Measurements from ENCODE around the gene PLEKHA7.
"Not testable (repeated sequence)": the region's sequence is repeated elsewhere in the genome, so short reads cannot be mapped to it uniquely, and the experiment has no call there.

The PLEKHA7 gene

DNA sequence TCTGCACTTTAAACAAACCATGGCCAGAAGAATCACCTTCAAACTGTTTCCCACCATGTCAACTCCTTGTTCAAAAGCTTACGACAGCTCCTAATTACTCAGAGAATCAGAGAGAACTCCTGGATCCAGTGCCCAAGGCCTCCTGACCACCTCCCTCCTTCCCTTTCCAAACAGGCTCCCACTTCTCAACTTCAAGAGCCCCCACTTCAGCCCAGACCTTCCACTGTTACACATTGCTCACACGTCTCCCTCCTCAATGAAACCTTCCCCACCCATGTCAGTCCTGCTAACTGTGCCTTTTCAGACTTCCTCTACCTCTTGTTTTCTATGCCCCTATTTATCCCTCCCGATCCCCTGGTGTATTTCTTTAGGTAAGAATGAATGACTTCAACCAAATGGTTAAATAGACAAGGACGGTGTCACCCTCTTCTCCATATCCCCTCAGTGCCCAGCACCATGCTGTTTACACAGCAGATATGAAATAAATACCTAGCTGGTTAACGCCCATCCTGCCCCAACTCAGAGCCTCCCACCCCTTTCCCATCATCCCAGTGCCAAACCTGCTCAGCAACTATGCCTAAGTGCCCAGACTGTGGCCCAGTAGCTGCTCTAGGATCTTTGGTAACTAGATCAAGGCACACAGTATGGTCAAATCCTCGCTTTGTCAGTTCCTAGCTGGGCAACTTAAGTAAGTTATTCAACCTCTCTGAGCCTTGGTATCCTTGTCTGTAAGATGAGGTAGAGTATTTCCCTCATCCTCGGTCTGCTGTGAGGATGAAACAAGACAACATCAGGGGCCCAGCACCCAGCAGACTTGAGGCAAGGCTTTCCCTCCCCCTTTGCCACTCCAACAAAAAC lies 36.8 kb downstream of the PLEKHA7 start:
- TF ChIP-seq GATA1 (IDR thresholded peaks at IDR 0.05; ENCODE audit: low read depth, low read length) (no peak), POLR2A (IDR thresholded peaks at IDR 0.05; ENCODE audit: low read length) (no peak)

DNA sequence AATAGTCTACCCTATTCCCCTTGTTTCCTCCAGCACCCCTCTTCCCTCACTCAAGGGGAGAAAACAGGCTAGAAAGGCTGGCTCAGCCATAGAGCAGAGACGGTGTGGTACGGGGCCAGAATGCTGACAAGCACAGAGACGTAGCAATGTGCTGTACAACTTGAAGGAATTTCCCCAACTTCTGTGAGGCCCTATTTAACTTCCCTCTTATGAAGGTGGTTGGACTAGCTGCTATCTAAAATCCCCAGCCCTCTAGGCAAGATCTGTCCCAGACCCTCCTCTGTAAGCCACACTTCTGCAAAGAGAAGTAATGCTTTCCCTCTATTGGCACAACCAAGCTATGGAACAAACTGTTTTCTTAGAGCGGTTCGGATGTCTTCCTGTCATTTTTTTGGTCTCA lies 37.8 kb downstream of the PLEKHA7 start:
- TF ChIP-seq GATA1 (IDR thresholded peaks at IDR 0.05; ENCODE audit: low read depth, low read length) (no peak), POLR2A (IDR thresholded peaks at IDR 0.05; ENCODE audit: low read length) (no peak)
- DNase-seq, result no peak

More for the DNA sequence above, 36.8 kb downstream of the PLEKHA7 start:
- DNase-seq, result no peak

DNA sequence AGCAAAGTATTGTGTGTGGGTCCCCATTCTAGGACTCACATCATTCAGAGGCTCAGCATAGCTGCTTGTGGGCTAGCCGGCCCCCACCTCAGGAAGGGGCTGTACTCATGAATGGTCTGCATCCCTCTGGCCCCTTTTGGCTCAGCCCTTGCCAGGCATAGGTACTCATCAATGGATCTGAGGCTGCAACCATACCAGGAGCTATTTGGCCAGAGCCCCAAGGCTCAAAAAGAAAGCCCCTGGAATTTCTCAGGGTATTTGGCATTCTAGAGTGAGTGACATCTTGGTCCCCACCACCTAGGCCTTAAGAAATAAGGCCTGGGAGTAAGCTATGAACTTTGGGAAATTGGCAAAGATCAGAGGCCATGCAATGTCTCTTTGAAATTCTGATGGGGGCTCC lies 38.3 kb downstream of the PLEKHA7 start:
- no peak for TF ChIP-seq POLR2A (IDR thresholded peaks at IDR 0.05; ENCODE audit: low read length)
- TF ChIP-seq GATA1 (IDR thresholded peaks at IDR 0.05; ENCODE audit: low read depth, low read length), result no peak
- no peak for DNase-seq

DNA sequence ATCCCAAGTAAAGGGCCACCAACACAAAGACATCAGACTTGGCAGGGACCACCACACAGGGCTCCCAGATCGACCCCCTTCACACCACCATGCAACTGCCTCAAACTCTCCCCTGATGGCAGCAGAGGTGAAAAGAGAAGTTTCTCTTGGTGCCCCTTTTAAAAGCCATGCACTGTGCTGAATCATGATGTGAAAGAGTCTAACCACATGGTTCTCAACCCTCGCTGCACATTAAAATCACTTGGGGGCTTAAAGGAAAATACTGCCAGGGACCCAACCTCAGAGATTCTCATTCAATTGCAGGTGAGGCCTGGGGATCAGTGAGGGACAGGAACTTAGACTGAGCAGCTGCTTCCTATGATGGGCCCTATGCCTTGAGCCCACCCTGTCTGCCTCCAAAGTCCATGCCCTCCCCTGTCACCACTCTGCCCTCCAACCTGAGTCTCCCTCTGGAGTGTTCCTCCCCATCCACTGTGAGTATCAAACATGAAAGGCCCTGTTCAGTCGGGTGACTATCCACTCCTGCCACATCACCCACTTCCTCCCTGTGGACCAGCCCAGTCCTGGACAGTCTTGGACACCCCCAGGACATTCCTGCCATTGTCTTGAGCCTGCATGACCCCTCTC lies 40.8 kb downstream of the PLEKHA7 start:
- TF ChIP-seq GATA1 (IDR thresholded peaks at IDR 0.05; ENCODE audit: low read depth, low read length), result no peak
- no peak for DNase-seq

DNA sequence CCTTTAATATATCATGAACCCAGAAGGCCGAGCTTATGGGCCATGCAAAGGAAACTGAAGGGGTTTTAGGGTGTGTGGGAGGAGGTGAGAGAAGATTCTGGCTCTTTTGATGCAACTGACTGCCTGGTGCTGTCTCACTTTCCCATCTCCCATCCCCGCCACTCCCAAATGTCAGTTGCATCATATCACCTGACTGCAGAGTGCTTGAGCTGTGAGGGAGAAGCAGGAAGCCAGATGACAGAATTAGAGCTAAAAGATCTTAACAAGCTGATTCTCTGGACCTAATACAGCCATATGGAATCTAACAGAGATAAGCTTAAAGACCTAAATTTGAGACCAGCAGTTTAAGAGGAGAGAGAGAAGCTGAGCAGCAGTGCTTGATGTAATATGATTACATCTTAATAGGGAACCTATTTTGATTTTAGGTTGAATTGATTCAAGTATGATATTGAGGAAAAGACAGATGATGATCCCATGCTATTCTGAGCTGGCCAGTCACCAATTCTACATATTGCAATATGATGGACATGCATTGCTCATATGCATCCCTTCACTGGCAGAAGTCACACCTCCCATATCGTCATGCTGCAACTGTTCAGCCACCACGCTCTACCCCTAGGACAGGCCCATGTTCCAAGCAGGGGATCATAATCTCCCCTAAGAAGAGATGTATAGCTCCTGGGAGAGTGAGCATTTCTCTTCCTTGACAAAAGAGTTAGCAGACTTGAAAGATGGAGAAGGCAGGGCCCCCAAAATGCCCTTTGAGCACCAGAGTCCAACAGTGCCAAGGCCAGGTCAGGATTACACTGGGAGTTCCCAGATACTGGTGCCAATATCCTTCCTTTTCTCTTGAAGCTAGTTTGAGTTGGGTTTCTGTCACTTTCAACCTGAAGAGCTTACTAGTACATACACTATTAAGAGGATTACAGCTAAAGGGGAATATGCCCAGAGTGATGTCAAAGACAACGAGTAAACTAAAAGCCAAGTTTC lies 44.9 kb downstream of the PLEKHA7 start:
- no peak for TF ChIP-seq POLR2A (IDR thresholded peaks at IDR 0.05; ENCODE audit: low read length)
- no peak for TF ChIP-seq GATA1 (IDR thresholded peaks at IDR 0.05; ENCODE audit: low read depth, low read length)
- no peak for DNase-seq

DNA sequence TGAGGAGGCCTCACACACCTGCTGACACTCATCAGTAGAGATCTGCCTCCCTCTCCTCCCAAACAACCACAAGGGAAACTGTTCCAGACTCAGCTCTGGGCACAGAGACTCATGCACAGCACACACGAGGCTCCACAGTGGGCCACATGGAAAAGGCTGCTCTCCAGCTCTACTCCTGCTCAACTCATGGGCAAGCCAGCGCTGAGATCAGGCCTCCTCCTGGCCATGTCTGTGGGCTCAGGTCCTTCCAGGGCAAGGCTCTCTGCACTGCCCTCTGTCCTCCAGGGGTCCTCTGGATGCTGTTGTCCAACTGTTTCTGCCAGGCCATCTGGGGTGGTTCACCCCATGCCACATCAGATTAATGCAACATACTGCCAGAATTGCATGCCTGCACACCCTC lies 46.0 kb downstream of the PLEKHA7 start:
- TF ChIP-seq POLR2A (IDR thresholded peaks at IDR 0.05; ENCODE audit: low read length) (no peak), GATA1 (IDR thresholded peaks at IDR 0.05; ENCODE audit: low read depth, low read length) (no peak)
- no peak for DNase-seq

DNA sequence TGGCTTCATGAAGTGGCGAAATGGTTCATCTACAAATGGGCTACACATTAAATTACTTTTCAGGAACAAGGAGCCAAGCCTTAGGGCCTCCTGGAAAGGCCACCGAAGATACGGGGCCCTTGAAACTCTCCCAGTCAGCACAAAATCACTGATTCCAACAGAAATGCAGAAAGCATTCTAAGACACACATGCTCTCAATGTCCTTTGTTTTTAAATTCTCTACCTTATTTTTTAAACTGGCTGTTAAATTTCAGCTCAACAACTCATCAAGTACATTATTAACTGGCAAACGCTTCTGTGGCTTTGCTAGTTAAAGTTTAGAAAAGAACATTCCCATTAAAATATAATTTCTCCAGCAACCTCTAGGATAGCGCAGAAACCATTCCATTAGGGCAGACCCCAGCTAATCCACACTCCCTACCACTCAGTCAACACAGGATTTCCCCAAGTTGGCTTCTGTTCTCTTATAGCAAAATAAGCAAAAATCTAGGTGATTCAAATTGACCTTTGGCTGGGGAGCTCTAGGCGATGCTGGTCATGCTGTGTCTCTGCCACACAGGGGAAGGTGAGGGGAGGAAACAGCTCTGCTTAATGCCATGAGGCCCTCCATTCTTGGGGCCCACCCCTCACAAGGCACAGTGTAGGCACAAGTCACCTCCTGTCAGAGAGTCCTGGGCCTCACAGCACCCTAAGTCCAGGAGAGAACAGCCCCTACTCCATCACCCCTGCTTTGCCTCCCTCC lies 47.1 kb downstream of the PLEKHA7 start:
- no peak for DNase-seq
- TF ChIP-seq POLR2A (IDR thresholded peaks at IDR 0.05; ENCODE audit: low read length) (no peak), GATA1 (IDR thresholded peaks at IDR 0.05; ENCODE audit: low read depth, low read length) (no peak)

DNA sequence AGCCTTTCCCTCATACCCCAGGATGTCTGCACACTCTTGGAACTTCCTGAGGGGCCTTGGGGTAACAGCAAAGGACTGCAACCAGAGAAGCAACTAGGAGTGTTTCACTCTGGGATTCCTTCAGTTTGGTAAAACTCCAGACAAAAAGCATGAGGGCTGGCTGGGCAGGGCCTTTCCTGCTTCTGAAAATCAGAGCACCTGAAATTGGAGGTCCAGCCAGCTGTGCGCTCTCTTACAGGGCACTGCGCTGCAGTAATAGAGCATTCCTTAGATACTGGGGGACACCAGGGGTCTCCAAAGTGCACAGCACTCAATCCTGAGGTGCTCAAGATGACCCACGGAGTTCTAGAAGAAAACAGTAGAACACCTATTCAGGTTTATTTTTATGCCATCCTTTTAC lies 49.7 kb downstream of the PLEKHA7 start:
- no peak for DNase-seq
- TF ChIP-seq GATA1 (IDR thresholded peaks at IDR 0.05; ENCODE audit: low read depth, low read length) (no peak), POLR2A (IDR thresholded peaks at IDR 0.05; ENCODE audit: low read length) (no peak)

DNA sequence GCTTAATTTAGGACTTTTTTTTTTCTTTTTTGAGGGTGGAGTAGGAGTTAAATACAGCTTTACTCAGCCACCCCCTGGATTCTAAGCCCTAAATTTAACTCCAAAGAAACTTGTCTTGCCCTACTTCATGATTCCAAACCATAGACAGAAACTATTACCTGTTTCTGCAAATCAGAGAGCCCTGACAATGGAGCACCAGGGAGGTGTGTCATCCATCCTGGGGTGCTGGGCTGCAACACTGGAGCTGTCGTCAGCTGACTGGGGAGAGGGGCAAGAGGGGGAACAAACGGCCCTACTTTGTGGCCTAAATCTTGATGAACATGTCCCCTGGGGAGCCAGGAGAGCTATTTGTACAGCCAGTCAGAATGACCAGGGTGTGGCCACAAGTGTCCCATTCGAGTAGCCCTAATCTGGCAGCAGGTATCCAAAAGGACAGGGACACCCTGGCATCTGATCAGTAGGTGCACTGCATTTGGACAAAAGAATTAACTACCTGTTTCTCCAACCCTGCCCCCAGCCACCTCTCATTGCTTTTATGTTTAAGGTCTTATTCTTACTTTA lies 50.8 kb downstream of the PLEKHA7 start:
- TF ChIP-seq GATA1 (IDR thresholded peaks at IDR 0.05; ENCODE audit: low read depth, low read length), result no peak
- no peak for TF ChIP-seq POLR2A (IDR thresholded peaks at IDR 0.05; ENCODE audit: low read length)
- no peak for DNase-seq

DNA sequence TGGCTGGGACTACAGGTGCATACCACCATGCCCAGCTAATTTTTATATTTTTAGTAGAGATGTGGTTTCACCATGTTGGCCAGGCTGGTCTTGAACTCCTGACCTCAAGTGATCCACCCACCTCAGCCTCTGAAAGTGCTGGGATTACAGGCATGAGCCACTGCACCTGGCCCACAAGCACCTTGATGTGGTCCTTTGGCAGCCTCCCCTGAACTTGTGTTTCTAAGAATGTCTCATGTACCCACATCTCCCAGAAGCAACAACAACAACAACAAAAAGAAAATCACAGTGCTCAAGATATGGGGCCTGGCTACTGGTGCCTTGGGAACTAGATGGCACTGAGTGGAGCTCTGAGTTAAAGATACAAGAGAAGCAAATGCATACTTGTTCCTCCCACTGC lies 51.6 kb downstream of the PLEKHA7 start:
- not testable (repeated sequence) for DNase-seq

DNA sequence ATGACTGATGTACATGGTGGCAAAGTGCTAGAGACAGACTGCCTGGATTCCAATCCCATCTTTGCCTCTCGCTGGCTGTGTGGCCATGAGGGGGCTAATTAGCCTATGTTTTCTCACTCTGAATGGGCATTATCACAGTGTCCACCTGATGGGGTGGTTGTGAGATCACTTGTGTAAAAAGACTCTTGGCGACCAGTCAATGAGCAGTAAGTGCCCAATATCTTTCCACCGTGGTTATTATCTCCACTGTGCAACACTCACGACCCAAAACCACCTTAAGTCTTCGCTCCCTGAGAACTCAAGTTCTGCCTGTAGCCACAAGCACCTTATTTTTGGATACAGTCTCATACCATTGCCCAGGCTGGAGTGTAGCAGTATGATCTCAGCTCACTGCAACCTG lies 52.1 kb downstream of the PLEKHA7 start:
- TF ChIP-seq GATA1 (IDR thresholded peaks at IDR 0.05; ENCODE audit: low read depth, low read length), result no peak
- no peak for TF ChIP-seq POLR2A (IDR thresholded peaks at IDR 0.05; ENCODE audit: low read length)
- DNase-seq, result no peak

DNA sequence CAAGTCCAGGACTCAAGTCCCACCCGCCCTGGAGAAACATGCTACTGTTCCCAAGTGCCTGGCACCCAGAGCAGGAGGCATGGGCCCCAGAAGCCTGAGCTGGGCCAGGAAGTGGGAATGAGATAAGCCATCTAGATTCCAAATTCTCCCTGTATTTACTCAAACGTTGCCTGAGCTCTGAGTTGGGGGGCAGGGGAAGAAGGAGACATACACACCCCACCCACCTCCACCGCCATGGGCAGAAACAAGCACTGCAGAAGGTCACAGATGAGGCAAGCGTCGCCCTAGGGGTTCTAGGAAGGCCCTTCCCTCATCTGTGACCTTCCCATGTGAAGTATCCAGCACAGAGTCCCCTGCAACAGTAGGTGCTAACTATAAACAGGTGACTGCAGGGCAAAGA lies 54.0 kb downstream of the PLEKHA7 start:
- DNase-seq, result no peak
- TF ChIP-seq GATA1 (IDR thresholded peaks at IDR 0.05; ENCODE audit: low read depth, low read length) (no peak), POLR2A (IDR thresholded peaks at IDR 0.05; ENCODE audit: low read length) (no peak)

DNA sequence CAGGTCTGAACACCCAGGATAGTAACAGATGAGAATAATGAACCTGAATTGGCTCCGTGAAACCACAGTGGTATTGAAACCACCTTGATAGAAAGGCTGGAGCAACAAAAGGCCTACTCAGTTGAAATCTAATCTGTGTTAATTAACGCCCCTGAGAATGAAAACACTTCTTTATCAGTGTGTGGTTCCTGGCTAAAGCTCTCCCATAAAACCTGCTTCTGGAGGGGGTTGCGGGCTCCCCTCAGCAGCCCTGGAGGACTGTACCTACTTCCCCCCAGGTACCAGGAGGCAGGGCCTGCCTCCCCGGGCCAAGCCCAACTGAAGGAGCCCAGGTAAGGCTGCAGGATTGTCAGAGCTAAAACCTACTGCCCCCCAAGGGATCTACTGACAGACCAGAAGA lies 54.6 kb downstream of the PLEKHA7 start:
- TF ChIP-seq GATA1 (IDR thresholded peaks at IDR 0.05; ENCODE audit: low read depth, low read length), result no peak
- TF ChIP-seq POLR2A (IDR thresholded peaks at IDR 0.05; ENCODE audit: low read length), result no peak
- no peak for DNase-seq
